Liver (tissue), 9 donors: Measurements from ENCODE around the gene CEP85L. TPM values are rescaled to one million over a fixed set of nuclear protein-coding genes. Genes with fewer than 3 reads are reported as not detected.

Experiments used
- DNase-seq: peaks from one replicate; pipeline ENCODE4 v3.0.0-alpha.2; 2017; ENCODE audit warnings: low spot score
- H3K27ac ChIP-seq, 2 donors: one replicate each; pipeline ENCODE4 v1.7.0; 2013; ENCODE audit warnings: inconsistent platforms in 2 of 2, low read length in 2 of 2, control low read depth in 1 of 2, low read depth in 1 of 2, mild to moderate bottlenecking in 1 of 2
- H3K27me3 ChIP-seq, 4 donors: one replicate each; pipeline versions ENCODE4 v1.6.1 to v1.7.0; 2013; ENCODE audit warnings: low read length in 3 of 4, inconsistent platforms in 1 of 4, mild to moderate bottlenecking in 1 of 4, moderate library complexity in 1 of 4; ENCODE audit not compliant: control insufficient read depth in 4 of 4, insufficient read depth in 4 of 4
- H3K36me3 ChIP-seq, 4 donors: one replicate each; pipeline versions ENCODE4 v1.6.1 to v1.7.0; 2013; ENCODE audit warnings: low read length in 3 of 4, mild to moderate bottlenecking in 3 of 4, low read depth in 1 of 4, moderate library complexity in 1 of 4; ENCODE audit not compliant: control insufficient read depth in 4 of 4, insufficient read depth in 3 of 4
- H3K4me1 ChIP-seq, 4 donors: one replicate each; pipeline versions ENCODE4 v1.6.1 to v1.7.0; 2013; ENCODE audit warnings: low read length in 3 of 4, mild to moderate bottlenecking in 3 of 4, moderate library complexity in 1 of 4; ENCODE audit not compliant: control insufficient read depth in 4 of 4, insufficient read depth in 4 of 4
- H3K4me3 ChIP-seq, 3 donors: one replicate each; pipeline versions ENCODE4 v1.6.1 to v1.7.0; 2013; ENCODE audit warnings: low read length in 3 of 3, control low read depth in 1 of 3, low read depth in 1 of 3, mild to moderate bottlenecking in 1 of 3
- H3K9ac ChIP-seq, 2 donors: one replicate each; pipeline ENCODE4 v1.7.0; 2013; ENCODE audit warnings: low read length in 2 of 2, mild to moderate bottlenecking in 2 of 2, moderate library complexity in 2 of 2, control low read depth in 1 of 2, low read depth in 1 of 2
- H3K9me3 ChIP-seq, 4 donors: one replicate each; pipeline versions ENCODE4 v1.6.1 to v1.7.0; 2013; ENCODE audit warnings: low read length in 3 of 4; ENCODE audit not compliant: control insufficient read depth in 4 of 4
- EGR1 ChIP-seq, 2 donors: IDR thresholded peaks; 2 replicates each; pipeline ENCODE4 v1.6.1; 2016 to 2018; ENCODE audit warnings: antibody characterized with exemption in 2 of 2, low read depth in 2 of 2
- FOXA2 ChIP-seq: IDR thresholded peaks from 2 replicates; pipeline ENCODE4 v1.6.1; 2016; ENCODE audit warnings: antibody characterized with exemption
- HNF4A ChIP-seq, 2 donors: conservative IDR thresholded peaks; 2 replicates each; pipeline ENCODE4 v1.6.1; 2016; ENCODE audit warnings: antibody characterized with exemption in 2 of 2, mild to moderate bottlenecking in 2 of 2
- HNF4G ChIP-seq: IDR thresholded peaks from 2 replicates; pipeline ENCODE4 v1.6.1; 2016; ENCODE audit warnings: antibody characterized with exemption
- JUND ChIP-seq, 2 donors: IDR thresholded peaks; 2 replicates each; pipeline ENCODE4 v1.6.1; 2016; ENCODE audit warnings: antibody characterized with exemption in 2 of 2
- NR2F2 ChIP-seq: IDR thresholded peaks from 2 replicates; pipeline ENCODE4 v1.6.1; 2016; ENCODE audit warnings: antibody characterized with exemption
- RAD21 ChIP-seq, 2 donors: IDR thresholded peaks; 2 replicates each; pipeline ENCODE4 v1.6.1; 2016; ENCODE audit warnings: antibody characterized with exemption in 2 of 2, mild to moderate bottlenecking in 2 of 2
- RXRA ChIP-seq, 2 donors: IDR thresholded peaks; 2 replicates each; pipeline ENCODE4 v1.6.1; 2017 to 2018; ENCODE audit warnings: antibody characterized with exemption in 2 of 2, mild to moderate bottlenecking in 1 of 2
- SP1 ChIP-seq: IDR thresholded peaks from 2 replicates; pipeline ENCODE4 v1.6.1; 2018; ENCODE audit warnings: antibody characterized with exemption, mild to moderate bottlenecking
- TAF1 ChIP-seq: conservative IDR thresholded peaks from 2 replicates; pipeline ENCODE4 v1.6.1; 2016; ENCODE audit warnings: antibody characterized with exemption, mild to moderate bottlenecking
- YY1 ChIP-seq: IDR thresholded peaks from 2 replicates; pipeline ENCODE4 v1.6.1; 2016; ENCODE audit warnings: antibody characterized with exemption, mild to moderate bottlenecking
- WGBS: extraction: QIAGEN DNeasy Blood & Tissue Kit; methylation state at CpG from one replicate; pipeline ENCODE4 v1.1.7; 2013; 5-methylcytosine and 5-hydroxymethylcytosine counted together
- polyA plus RNA-seq, 2 donors: library from polyadenylated mRNA; stranded (reverse) in 1 of 2; unstranded in 1 of 2; fragments of 200-250 nt in 1 of 2; fragments of >200 nt in 1 of 2; fragmentation: Nextera tagmentation in 1 of 2; extraction: Ambion mirVana in 1 of 2; gene quantifications; one replicate each; pipeline versions ENCODE4 v1.2.1 to v1.2.3, GENCODE V29; 2013 to 2015
- total RNA-seq, 2 donors: library from RNA; depleted of rRNA; stranded (reverse); fragments of >200 nt; gene quantifications; one replicate each; pipeline ENCODE4 v1.2.3, GENCODE V29; 2014
- TF ChIP-seq, protein P1 (sequence below): fragments of 150-350 bp; IDR thresholded peaks from 2 replicates; pipeline ENCODE4 v1.5.1; 2017; ENCODE audit warnings: improper control_type of control experiment, low read depth, low read length; ENCODE audit not compliant: missing input control
- TF ChIP-seq, protein P2 (sequence below): IDR thresholded peaks from 2 replicates; pipeline ENCODE4 v1.6.1; 2016; ENCODE audit warnings: antibody characterized with exemption
- TF ChIP-seq, protein P3 (sequence below): IDR thresholded peaks from 2 replicates; pipeline ENCODE4 v1.6.1; 2016; ENCODE audit warnings: antibody characterized with exemption, mild to moderate bottlenecking
- TF ChIP-seq, protein P4 (sequence below): IDR thresholded peaks from 2 replicates; pipeline ENCODE4 v1.6.1; 2016; ENCODE audit warnings: antibody characterized with exemption
- TF ChIP-seq, protein P5 (sequence below): IDR thresholded peaks from 2 replicates; pipeline ENCODE4 v1.6.1; 2016; ENCODE audit warnings: antibody characterized with exemption
- donor health status: healthy.
- donor health status: healthy.
- donor health status: healthy.
- donor health status: healthy.
- donor health status: healthy.

Gene CEP85L
- total and polyA plus RNA-seq, 4 donors = 0.40 to 6.4 (median 2.3) TPM

DNA sequence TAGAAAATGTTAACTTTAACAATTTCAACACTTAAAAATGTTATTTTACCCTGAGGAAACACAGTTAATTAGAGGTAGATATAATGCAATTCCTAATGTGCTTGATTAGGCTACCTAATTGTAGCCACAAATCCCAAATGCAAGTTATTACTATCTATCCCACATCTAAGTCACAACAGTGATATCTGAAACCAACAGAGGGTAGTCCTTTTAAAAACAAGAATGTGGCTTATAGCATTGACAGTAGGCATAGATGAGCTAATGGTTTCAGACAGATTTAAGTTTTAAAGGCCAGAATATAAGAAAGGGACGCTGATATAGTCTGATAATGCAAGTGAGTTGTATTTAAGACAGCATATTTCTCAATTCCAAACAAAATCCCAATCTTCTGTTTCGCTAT is 80.3 kb downstream of the CEP85L start:
- WGBS = 97% methylated on average over 2 of the region's 2 CpGs
- Histone ChIP-seq H3K36me3 (peaks cover 0 to 8% (median 2%) of the 10 kb centered on the region in 4 donors), H3K9me3 (peaks cover 10 to 16% (median 14%) of the 10 kb centered on the region in 4 donors), H3K27me3 (no peaks in the 10 kb centered on the region), H3K4me1 (no peaks in the 10 kb centered on the region), H3K4me3 (no peak overlapping the region), H3K27ac (no peak overlapping the region), H3K9ac (no peak overlapping the region)
- DNase-seq = no peak
- TF ChIP-seq, protein P1, sequence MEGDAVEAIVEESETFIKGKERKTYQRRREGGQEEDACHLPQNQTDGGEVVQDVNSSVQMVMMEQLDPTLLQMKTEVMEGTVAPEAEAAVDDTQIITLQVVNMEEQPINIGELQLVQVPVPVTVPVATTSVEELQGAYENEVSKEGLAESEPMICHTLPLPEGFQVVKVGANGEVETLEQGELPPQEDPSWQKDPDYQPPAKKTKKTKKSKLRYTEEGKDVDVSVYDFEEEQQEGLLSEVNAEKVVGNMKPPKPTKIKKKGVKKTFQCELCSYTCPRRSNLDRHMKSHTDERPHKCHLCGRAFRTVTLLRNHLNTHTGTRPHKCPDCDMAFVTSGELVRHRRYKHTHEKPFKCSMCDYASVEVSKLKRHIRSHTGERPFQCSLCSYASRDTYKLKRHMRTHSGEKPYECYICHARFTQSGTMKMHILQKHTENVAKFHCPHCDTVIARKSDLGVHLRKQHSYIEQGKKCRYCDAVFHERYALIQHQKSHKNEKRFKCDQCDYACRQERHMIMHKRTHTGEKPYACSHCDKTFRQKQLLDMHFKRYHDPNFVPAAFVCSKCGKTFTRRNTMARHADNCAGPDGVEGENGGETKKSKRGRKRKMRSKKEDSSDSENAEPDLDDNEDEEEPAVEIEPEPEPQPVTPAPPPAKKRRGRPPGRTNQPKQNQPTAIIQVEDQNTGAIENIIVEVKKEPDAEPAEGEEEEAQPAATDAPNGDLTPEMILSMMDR = no peak
- no peak for TF ChIP-seq YY1
- TF ChIP-seq, protein P2, sequence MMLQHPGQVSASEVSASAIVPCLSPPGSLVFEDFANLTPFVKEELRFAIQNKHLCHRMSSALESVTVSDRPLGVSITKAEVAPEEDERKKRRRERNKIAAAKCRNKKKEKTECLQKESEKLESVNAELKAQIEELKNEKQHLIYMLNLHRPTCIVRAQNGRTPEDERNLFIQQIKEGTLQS = no peak
- TF ChIP-seq, protein P3, sequence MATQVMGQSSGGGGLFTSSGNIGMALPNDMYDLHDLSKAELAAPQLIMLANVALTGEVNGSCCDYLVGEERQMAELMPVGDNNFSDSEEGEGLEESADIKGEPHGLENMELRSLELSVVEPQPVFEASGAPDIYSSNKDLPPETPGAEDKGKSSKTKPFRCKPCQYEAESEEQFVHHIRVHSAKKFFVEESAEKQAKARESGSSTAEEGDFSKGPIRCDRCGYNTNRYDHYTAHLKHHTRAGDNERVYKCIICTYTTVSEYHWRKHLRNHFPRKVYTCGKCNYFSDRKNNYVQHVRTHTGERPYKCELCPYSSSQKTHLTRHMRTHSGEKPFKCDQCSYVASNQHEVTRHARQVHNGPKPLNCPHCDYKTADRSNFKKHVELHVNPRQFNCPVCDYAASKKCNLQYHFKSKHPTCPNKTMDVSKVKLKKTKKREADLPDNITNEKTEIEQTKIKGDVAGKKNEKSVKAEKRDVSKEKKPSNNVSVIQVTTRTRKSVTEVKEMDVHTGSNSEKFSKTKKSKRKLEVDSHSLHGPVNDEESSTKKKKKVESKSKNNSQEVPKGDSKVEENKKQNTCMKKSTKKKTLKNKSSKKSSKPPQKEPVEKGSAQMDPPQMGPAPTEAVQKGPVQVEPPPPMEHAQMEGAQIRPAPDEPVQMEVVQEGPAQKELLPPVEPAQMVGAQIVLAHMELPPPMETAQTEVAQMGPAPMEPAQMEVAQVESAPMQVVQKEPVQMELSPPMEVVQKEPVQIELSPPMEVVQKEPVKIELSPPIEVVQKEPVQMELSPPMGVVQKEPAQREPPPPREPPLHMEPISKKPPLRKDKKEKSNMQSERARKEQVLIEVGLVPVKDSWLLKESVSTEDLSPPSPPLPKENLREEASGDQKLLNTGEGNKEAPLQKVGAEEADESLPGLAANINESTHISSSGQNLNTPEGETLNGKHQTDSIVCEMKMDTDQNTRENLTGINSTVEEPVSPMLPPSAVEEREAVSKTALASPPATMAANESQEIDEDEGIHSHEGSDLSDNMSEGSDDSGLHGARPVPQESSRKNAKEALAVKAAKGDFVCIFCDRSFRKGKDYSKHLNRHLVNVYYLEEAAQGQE = no peak
- TF ChIP-seq EGR1 (IDR thresholded peaks at IDR 0.05; ENCODE audit: low read depth in 2 of 2) = no peak
- TF ChIP-seq RXRA (IDR thresholded peaks at IDR 0.05) = no peak
- TF ChIP-seq, protein P4, sequence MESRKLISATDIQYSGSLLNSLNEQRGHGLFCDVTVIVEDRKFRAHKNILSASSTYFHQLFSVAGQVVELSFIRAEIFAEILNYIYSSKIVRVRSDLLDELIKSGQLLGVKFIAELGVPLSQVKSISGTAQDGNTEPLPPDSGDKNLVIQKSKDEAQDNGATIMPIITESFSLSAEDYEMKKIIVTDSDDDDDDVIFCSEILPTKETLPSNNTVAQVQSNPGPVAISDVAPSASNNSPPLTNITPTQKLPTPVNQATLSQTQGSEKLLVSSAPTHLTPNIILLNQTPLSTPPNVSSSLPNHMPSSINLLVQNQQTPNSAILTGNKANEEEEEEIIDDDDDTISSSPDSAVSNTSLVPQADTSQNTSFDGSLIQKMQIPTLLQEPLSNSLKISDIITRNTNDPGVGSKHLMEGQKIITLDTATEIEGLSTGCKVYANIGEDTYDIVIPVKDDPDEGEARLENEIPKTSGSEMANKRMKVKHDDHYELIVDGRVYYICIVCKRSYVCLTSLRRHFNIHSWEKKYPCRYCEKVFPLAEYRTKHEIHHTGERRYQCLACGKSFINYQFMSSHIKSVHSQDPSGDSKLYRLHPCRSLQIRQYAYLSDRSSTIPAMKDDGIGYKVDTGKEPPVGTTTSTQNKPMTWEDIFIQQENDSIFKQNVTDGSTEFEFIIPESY = no peak
- TF ChIP-seq HNF4A (conservative IDR thresholded peaks at IDR 0.05) = no peak
- no peak for TF ChIP-seq FOXA2
- TF ChIP-seq TAF1 = no peak
- TF ChIP-seq JUND (IDR thresholded peaks at IDR 0.05) = no peak
- TF ChIP-seq SP1 = no peak
- TF ChIP-seq NR2F2 = no peak

DNA sequence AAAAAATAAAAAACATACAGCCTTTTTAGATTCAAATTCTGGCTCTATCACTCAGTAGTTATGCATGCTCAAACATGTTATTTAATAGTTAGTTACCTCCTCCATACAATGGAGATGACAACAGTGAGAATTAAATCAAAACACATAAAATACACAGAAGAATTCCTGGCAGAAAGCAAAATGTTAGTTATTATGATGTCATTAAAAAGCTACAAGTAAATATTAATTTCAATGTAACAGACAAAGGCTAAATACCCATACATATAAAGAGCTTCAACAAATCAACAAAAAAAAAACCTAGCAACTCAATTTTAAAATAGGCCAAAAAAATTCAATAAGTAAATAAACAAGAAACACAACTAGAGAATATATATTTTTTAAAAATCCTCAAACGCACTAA is 81.9 kb downstream of the CEP85L start:
- Histone ChIP-seq H3K27me3 (no peaks in the 10 kb centered on the region), H3K4me1 (no peaks in the 10 kb centered on the region), H3K4me3 (no peak overlapping the region), H3K27ac (no peak overlapping the region), H3K9me3 (peaks cover 5 to 8% (median 7%) of the 10 kb centered on the region in 4 donors), H3K36me3 (peaks cover 0 to 3% (median under 1%) of the 10 kb centered on the region in 4 donors), H3K9ac (no peak overlapping the region)
- no peak for DNase-seq
- WGBS = 98% methylated on average over 1 of the region's 1 CpG
- no peak for TF ChIP-seq RAD21 (IDR thresholded peaks at IDR 0.05)
- no peak for TF ChIP-seq SP1
- TF ChIP-seq, protein P2 = no peak
- TF ChIP-seq NR2F2 = no peak
- TF ChIP-seq HNF4G = no peak
- TF ChIP-seq, protein P4 = no peak
- TF ChIP-seq TAF1 = no peak
- no peak for TF ChIP-seq FOXA2
- no peak for TF ChIP-seq YY1
- TF ChIP-seq, protein P5, sequence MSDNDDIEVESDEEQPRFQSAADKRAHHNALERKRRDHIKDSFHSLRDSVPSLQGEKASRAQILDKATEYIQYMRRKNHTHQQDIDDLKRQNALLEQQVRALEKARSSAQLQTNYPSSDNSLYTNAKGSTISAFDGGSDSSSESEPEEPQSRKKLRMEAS = no peak
- TF ChIP-seq HNF4A (conservative IDR thresholded peaks at IDR 0.05) = no peak
- TF ChIP-seq RXRA (IDR thresholded peaks at IDR 0.05) = no peak
- TF ChIP-seq, protein P3 = no peak
- no peak for TF ChIP-seq EGR1 (IDR thresholded peaks at IDR 0.05; ENCODE audit: low read depth in 2 of 2)
